Bronchial epithelial cell (primary cell): ENCODE data around the gene CARF. TPM values are rescaled to one million over a fixed set of nuclear protein-coding genes. Genes with fewer than 3 reads are reported as not detected.

Experiments used
- DNase-seq: peaks from one replicate; pipeline ENCODE4 v3.0.0-alpha.2; 2010; ENCODE audit warnings: low read depth
- FAIRE-seq: peaks from 2 replicates; lab custom pipeline; 2011; peaks lifted over from hg19 to GRCh38; lab: Jason Lieb, UNC
- H3K27me3 ChIP-seq: 2 replicates; pipeline ENCODE4 v1.5.1; 2011; ENCODE audit warnings: low read length; ENCODE audit not compliant: control insufficient read depth, insufficient read depth
- H3K36me3 ChIP-seq: 2 replicates; pipeline ENCODE4 v1.5.1; 2011; ENCODE audit warnings: low read length; ENCODE audit not compliant: control insufficient read depth, insufficient read depth
- H3K4me3 ChIP-seq: 2 replicates; pipeline ENCODE4 v1.5.1; 2011; ENCODE audit warnings: mild to moderate bottlenecking, low read depth, low read length, control low read depth
- total RNA-seq: library from RNA; depleted of rRNA; stranded (reverse); fragments of >200 nt; gene quantifications from 2 replicates; pipeline ENCODE4 v1.2.1, GENCODE V29; 2014
- TF ChIP-seq, protein P1 (sequence below): IDR thresholded peaks from 2 replicates; pipeline ENCODE4 v1.5.1; 2011; ENCODE audit warnings: mild to moderate bottlenecking, moderate library complexity, low read length, control low read depth, inconsistent platforms; ENCODE audit not compliant: insufficient read depth, severe bottlenecking

The CARF gene, protein sequence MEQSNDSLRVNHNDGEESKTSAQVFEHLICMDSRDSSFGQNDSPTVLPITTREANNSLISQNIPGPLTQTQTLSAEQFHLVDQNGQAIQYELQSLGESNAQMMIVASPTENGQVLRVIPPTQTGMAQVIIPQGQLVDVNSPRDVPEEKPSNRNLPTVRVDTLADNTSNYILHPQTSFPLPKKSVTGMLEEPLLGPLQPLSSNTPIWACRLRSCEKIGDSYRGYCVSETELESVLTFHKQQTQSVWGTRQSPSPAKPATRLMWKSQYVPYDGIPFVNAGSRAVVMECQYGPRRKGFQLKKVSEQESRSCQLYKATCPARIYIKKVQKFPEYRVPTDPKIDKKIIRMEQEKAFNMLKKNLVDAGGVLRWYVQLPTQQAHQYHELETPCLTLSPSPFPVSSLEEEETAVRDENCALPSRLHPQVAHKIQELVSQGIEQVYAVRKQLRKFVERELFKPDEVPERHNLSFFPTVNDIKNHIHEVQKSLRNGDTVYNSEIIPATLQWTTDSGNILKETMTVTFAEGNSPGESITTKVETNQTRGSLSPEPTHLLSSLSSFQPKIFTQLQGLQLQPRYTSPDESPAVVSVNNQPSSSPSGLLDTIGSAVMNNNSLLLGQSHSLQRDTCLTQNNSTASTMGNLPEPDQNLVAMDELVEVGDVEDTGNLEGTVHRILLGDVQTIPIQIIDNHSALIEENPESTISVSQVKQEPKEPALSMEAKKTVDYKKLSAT
- total RNA-seq: 2.4 and 3.2 TPM in 2 replicates

DNA sequence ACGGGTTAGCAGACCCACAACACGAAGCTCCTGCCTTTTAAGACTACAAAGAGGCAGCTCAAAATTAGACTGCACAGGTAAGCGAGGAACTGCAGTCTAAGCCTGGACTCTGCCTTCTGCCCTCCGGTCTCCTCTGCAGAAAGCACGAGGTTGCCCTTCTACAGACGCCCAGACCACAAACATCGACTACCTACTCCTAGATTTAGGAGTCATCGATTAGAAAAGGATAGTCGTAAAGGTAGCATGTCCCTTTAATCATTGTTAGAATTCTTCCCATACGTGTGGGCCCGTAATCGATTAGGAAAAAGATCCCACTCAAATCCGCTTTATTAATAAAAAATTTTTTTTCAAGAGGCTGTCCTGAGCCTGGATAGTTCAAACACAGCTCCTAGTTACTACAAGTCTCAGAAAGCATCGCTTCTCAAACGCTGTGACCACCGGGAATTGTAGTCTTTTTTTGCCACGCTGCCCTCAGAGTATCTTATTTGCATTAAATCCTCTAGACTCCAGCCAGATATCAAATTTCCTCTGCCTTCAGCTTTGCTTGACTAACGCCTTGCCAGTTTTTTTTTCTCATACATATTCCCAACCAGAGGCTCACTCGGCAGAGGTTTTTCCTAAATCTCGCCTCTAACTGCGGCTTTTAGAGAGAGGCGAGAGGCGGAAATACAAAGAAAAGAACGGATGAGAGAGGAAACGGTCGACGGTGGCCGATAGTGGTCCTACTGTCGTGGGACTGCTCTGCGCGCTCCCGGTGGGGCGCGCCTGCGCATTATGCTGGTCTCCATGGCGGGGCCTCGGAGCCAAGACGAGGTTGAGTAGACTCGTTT, at the start of gene CARF, which contains the start of gene WDR12:
Gene CARF, plus strand, starts transcription at position 764 of the 830 bp plus-strand sequence. CDS start 29,628 bp downstream, outside the sequence.
Gene WDR12, minus strand, starts transcription at position 162 of the 830 bp plus-strand sequence. CDS start 197 bp downstream, outside the sequence.
- FAIRE-seq: no peak
- TF ChIP-seq, protein P1, sequence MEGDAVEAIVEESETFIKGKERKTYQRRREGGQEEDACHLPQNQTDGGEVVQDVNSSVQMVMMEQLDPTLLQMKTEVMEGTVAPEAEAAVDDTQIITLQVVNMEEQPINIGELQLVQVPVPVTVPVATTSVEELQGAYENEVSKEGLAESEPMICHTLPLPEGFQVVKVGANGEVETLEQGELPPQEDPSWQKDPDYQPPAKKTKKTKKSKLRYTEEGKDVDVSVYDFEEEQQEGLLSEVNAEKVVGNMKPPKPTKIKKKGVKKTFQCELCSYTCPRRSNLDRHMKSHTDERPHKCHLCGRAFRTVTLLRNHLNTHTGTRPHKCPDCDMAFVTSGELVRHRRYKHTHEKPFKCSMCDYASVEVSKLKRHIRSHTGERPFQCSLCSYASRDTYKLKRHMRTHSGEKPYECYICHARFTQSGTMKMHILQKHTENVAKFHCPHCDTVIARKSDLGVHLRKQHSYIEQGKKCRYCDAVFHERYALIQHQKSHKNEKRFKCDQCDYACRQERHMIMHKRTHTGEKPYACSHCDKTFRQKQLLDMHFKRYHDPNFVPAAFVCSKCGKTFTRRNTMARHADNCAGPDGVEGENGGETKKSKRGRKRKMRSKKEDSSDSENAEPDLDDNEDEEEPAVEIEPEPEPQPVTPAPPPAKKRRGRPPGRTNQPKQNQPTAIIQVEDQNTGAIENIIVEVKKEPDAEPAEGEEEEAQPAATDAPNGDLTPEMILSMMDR: no peak
- peak within 1 kb of the TSS; percentile 48 for H3K4me3 ChIP-seq

DNA sequence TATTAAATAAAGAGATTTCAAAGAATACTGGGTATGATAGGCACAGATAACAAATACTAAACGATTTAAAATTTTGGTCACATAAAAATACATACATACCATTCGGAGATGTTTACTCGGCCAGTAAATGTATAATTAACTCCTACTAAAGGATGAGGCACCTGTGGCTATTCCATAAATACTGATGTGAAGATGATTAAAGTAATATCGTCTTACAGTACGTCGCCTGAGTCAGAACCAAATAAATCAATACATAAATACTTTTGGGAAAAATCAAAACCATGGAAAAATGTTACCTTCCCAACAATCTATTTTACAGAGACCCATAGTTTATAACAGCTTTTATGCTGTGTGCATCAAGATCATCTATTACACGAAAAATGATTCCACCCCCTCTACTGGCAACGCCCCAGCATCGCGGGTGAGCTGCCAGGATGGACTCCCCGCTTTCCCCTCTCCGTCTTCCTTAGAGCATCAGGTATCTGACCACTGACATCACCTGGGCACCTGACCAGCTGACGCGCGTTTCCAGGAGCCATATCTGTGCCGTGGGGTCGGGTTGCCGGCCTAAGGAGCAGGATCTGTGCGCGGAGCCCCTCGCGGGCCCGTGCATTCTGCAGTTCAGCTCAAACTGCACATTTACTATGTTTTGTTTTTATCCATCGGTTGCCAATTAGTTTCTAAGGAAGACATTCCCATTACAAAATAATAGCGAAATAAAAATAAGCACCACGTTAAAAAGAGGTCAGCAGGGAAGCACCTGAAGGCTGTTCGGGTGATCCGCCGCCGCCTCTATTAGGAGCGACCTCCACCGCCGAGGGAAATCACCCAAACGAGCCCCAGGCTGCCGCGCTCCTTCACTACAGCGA, 41.4 kb upstream of the CARF start:
- FAIRE-seq (no peak), DNase-seq (peak; percentile 73)
- Histone ChIP-seq H3K4me3 (peak overlapping the region; percentile 76), H3K27me3 (no peaks in the 10 kb centered on the region), H3K36me3 (no peaks in the 10 kb centered on the region)
- TF ChIP-seq, protein P1: peak; percentile 55

More for the DNA sequence above, at the start of gene CARF, which contains the start of gene WDR12:
- Histone ChIP-seq H3K27me3 (no peaks in the 10 kb centered on the region), H3K36me3 (no peaks in the 10 kb centered on the region)
- peak; percentile 87 for DNase-seq

DNA sequence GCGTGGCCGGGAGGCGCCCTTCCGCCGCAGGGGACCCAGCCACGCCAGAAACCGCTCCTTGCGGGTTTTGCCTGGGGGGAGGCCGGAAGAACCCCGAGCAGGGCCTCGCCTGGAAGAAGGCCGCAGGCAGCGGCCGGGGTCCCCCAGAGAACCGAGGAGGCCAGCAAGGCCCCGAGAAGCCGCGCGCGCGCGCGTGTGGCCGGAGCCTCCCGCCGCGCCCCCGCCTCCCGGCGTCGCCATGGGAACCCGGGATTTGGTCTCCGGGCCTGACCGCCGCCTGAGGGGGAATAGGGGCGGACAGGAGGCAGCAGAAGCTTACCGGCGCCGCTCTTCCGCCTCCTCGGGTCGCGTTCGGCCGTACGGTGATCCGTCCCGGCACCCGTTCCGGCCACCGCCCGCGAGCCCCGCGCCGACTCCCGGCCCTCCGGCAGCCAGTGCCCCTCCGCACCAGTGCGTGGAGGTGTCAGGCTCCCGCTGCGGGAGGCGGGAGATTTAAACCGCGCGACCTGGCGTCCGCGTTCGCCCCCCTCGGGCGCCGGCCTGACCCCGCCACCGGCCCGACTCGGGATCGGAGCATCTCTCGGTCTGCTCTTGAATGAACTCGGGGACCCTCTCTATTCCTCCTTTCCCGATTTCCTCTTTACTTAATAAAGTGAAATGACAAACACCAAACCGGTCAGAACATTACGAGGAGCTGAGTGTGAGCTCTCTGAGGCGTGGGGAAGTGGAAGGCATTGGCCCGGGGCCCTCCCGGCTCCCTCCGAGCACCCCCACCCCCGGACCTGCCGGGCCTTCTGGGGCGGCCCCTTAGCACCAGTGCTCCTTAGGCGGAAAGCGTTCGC, 40.6 kb upstream of the CARF start, which contains the start of gene ICA1L:
Gene ICA1L, minus strand, starts transcription at position 467 of the 842 bp plus-strand sequence. CDS start 42,757 bp downstream, outside the sequence.
- no peak for FAIRE-seq
- peak within 1 kb of the TSS; percentile 76 for H3K4me3 ChIP-seq
- no peaks in the 10 kb centered on the region for H3K27me3 ChIP-seq
- TF ChIP-seq, protein P1: peak; percentile 4
- peak; percentile 20 for DNase-seq
- H3K36me3 ChIP-seq: no peaks in the 10 kb centered on the region

DNA sequence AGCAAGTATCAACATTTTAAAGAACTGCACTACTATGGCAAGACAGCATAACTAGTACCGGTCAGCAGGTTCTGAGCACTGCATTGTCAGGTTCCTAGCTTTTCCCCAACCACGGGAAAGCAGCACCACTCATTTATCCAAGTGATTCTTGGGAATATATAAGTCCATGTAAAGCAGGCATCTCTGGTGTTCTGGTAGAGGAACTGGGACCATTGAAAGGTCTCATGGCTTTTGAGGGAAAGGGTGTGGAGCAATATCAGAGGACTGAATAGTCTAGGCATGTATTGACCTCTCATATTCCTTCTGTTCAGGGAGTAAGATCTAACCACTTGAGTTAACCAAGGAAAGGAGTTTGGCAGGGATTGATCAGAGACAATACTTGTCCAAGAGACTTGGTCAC, 34.4 kb upstream of the CARF start:
- H3K4me3 ChIP-seq: no peak overlapping the region
- DNase-seq: no peak
- H3K36me3 ChIP-seq: peaks cover 1% of the 10 kb centered on the region
- TF ChIP-seq, protein P1: no peak
- no peaks in the 10 kb centered on the region for H3K27me3 ChIP-seq
- FAIRE-seq: no peak
